Amniotic stem cell (primary cell): ENCODE results near the gene RTP5.
A peak's percentile ranks its signal among the peaks of the same experiment; 100 is the strongest.
"Not testable (repeated sequence)": the region's sequence is repeated elsewhere in the genome, so short reads cannot be mapped to it uniquely, and the experiment has no call there.

Source experiments
- DNase-seq: peaks from one replicate; lab custom pipeline; 2025; lab: John Stamatoyannopoulos, UW

Gene RTP5

GRCh38 chr2:241870611-241871537, 1.3 kb downstream of the RTP5 start:
- no peak for DNase-seq

- no peak for DNase-seq
Measured at GRCh38 chr2:241871538-241872312, 2.2 kb downstream of the RTP5 start.

- DNase-seq = no peak
Measured at GRCh38 chr2:241872313-241872642, 2.7 kb downstream of the RTP5 start.

DNA sequence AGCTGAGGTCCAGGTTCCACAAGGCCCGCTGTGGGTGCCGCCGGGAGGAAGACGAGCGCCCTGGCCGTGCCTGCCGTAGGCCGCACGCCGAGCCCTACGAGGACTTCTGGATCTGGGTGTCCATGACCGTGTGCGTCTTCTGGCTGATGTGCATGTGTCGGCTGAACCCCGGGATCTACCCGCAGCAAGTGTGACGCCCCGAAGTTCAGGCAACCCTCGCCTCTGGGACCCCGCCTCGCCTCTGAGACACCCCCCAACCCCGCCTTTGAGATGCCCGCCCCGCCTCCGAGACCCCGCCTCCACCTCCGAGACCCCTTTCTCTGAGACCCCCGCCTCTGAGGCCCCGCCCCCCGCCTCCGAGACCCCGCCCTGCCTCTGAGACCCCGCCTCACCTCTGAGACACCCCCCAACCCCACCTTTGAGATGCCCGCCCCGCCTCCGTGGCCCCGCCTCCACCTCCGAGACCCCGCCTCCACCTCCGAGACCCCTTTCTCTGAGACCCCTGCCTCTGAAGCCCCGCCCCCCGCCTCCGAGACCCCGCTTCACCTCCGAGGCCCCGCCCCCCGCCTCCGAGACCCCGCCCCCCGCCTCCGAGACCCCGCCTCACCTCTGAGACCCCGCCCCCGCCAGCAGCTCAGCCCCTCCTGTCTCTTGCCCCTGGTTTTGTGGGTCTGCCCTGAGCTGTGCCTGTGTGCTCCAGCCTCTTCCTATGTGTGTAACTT, 3.7 kb downstream of the RTP5 start:
- DNase-seq = no peak

DNA sequence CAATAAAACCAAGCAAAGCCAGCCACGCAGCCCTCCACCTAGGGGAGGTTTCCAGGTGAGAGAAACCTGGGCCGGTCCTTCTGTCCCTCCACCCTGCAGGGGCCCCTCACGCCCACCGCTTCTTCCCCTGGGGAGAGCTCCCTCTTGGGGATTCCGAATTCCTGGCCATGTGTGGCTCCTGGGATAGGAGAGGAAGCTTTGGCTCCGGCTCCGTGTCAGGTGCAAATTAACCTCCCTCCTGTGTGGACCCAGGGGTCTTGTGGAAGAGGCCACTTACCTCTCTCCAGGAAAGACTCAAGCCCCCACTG, 4.2 kb downstream of the RTP5 start:
- no peak for DNase-seq

GRCh38 chr2:241874277-241874925, 4.9 kb downstream of the RTP5 start:
- no peak for DNase-seq

DNA sequence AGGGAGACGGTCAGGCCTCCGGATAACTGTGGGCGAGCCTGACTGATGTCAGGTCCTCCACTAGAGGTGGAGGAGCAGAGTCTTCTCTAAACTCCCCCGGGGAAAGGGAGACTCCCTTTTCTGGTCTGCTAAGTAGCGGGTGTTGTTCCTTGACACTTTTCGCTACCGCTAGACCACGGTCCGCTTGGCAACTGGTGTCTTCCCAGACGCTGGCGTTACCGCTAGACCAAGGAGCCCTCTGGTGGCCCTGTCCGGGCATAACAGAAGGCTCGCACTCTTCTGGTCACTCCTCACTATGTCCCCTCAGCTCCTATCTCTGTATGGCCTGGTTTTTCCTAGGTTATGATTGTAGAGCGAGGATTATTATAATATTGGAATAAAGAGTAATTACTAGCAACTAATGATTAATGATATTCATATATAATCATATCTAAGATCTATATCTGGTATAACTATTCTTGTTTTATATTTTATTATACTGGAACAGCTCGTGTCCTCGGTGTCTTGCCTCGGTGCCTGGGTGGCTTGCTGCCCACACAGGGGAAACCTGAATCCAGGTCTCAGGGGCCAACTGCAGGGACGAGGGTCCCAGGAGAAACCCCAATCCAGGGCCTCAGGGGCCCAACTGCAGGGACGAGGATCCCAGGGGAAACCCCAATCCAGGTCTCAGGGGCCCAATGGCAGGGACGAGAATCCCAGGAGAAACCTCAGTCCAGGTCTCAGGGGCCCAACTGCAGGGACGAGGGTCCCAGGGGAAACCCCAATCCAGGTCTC, 6.4 kb downstream of the RTP5 start:
- DNase-seq = not testable (repeated sequence)

DNA sequence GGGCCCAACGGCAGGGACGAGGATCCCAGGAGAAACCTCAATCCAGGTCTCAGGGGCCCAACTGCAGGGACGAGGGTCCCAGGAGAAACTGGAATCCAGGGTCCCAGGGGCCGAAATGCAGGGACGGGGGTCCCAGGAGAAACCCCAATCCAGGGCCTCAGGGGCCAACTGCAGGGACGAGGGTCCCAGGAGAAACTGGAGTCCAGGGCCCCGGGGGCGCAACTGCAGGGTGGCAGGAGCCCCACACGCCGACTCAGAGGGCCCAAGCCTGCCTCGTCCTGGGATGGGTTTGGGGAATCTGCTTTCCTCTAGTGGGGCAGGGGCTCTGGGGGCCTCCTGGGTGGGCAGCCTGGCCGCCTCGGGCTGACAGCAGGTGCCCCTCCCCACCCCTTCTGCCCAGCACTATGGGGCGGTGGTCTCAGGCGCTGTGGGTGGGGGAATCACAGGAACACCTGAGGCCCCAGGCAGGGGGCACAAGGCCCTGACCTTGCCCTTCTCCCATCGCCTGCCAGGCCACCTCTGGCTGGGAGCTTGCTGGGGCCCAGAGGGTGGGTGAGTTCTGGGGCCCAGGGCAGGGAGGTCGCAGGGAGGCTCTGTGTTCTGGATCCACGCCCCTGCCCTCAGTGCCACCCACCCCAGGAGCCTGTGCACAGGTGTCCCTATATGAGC, 7.1 kb downstream of the RTP5 start:
- no peak for DNase-seq

DNA sequence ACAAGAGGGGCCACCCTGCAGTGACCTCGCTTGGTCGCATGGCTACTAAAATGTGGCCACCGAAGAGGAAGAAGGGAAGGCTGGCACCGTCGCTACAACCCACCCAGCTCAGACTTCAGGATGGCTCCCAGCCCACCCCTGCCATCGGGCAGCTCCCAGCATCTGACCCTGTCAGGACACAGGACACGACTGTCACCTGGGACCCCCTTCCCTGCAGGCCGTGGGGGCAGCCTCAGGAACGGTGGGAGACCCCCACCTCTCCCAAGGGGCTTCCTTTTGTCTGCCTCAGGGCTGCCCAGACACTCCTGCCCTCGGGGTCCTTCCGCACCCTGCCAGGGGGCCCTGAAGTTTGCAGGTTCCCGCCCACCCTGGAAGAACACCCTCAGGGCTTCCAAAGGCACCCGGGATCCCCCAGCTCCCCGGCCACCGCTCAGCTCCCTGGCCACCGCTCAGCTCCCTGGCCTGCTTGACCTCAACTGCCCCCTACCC, 7.7 kb downstream of the RTP5 start:
- no peak for DNase-seq

DNA sequence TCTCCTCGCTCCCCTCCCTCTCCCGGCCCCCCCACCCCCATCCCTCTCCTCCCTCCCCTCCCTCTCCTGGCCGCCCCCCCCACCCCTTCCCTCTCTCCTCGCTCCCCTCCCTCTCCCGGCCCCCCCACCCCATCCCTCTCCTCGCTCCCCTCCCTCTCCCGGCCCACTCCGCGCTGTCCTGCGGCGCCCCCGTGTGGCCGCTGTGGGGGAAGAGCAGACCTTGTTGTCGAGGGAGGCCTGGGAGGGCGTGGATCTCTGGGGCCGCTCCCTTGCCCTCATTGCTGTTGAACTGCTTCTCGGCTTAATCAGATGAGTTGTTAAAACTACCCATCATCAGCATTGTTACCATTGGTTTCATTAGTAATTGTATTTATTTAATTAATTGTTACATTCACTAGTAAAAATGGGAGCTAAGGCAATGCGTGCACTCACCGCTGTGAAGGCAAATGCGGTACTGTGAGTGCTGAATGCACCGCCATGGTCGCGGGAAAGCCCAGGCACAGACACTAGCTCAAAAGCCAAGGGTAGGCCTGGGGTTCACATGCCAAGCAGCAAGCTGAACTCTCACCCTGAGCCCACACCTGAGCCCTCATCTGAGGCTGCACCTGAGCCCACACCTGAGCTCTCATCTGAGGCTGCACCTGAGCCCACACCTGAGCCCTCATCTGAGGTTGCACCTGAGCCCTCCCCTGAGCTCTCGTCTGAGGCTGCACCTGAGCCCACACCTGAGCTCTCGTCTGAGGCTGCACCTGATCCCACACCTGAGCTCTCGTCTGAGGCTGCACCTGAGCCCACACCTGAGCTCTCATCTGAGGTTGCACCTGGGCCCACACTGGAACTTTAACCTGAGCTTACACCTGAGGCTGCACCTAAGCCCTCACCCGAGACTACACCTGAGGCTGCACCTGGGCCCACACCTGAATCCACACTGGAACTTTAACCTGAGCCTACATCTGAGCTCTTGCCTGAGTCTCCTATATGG, 8.8 kb downstream of the RTP5 start:
- DNase-seq = peak; percentile 51

GRCh38 chr2:241879326-241879725, 9.8 kb downstream of the RTP5 start:
- no peak for DNase-seq

- DNase-seq = no peak
Measured at GRCh38 chr2:241880311-241881073, 11.0 kb downstream of the RTP5 start.

GRCh38 chr2:241882091-241882625, 12.6 kb downstream of the RTP5 start:
- no peak for DNase-seq

GRCh38 chr2:241884951-241885290, 15.4 kb downstream of the RTP5 start:
- no peak for DNase-seq

GRCh38 chr2:241885291-241885945, 15.9 kb downstream of the RTP5 start:
- DNase-seq = no peak

DNA sequence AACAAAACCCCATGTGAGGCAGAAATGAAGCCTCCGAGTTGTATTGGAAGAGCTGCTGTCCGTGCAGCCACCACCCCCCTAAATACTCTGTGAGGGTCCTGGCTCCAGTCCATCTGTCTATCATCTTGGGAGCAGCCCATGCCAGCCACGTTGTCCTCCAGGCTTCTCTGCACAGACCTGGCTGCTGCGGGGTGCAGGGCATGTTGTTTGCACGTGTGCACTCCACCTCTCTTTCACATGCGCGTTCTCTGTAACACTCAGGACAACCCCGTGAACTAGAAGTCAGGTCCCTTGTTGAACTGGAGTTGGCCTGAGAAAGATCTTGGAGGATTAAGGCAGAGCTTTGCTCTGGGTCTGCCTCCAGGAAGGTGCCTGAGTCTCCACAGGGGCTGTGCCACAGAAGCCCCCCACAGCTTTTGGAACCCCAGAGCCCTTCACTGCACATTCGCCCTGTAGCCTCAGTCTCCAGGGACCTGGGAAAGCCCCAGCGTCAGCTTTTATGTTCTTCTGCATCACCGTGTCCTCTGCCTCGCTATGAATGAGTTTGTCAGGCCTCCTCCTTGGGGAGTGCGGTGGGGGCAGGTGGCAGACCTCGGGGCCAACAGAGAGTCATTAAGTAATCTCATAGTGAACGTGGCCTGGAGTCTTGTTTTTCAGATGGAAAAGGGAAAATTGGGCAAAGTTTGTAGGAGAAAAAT, 16.6 kb downstream of the RTP5 start:
- no peak for DNase-seq

DNA sequence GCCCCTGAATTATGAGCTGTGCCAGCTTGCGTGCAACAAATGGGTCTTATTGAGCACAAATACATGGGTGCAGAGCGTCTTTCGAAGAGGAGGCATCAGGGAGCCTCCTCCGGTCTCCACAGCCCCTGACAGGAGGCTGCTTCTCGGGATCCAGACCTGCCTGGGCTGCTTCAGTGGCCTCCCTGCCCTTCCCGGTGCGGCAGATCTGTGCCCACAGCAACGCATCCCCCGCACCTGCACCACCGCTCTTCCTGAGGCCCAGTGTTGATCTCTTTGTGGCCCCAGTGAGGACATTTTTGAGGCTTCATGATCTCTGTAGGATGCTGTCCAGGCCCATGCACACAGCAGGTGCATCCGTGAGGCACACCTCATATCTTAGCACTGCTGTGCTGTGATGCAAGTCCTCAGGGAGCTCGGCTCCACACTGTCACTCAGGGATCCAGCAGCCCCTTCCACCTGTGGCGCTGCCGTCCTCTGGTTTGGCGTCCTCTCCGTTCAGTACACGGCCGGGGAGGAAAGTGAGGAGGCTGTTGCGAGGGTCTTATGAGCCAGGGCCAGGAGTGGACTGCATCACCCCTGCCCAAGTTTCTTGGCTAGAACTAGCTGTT, 17.4 kb downstream of the RTP5 start:
- DNase-seq = no peak
